SK-N-SH treated with all-trans-retinoic acid at 6 μM for 48 hours (cell line): Measurements from ENCODE around the gene CHST15.

Experiments used
- ATAC-seq: fragments of 200-7000 bp; cut with Tn5 transposase; 3 replicates; pipeline ENCODE4 v1.9.1; 2020; ENCODE audit warnings: mild to moderate bottlenecking, moderate library complexity
- BACH2 ChIP-seq: fragments of 250-450 bp; sonication (Bioruptor Pico); IDR thresholded peaks from 2 replicates; pipeline ENCODE4 v1.9.0; 2021; ENCODE audit warnings: mild to moderate bottlenecking, borderline replicate concordance
- CREB5 ChIP-seq: fragments of 250-450 bp; sonication (Bioruptor Pico); IDR thresholded peaks from 2 replicates; pipeline ENCODE4 v1.5.1; 2020; ENCODE audit warnings: low read depth, mild to moderate bottlenecking, moderate library complexity
- CSDC2 ChIP-seq: fragments of 250-450 bp; sonication (Bioruptor Pico); IDR thresholded peaks from 2 replicates; pipeline ENCODE4 v1.5.0; 2020; ENCODE audit warnings: mild to moderate bottlenecking, moderate library complexity
- CSRNP3 ChIP-seq: fragments of 250-450 bp; sonication (Bioruptor Pico); IDR thresholded peaks from 2 replicates; pipeline ENCODE4 v1.5.1; 2021; ENCODE audit warnings: mild to moderate bottlenecking, moderate library complexity
- GLIS3 ChIP-seq: fragments of 250-450 bp; sonication (Bioruptor Pico); IDR thresholded peaks from 2 replicates; pipeline ENCODE4 v1.5.0; 2020; ENCODE audit warnings: mild to moderate bottlenecking, moderate library complexity
- ISL1 ChIP-seq: fragments of 250-450 bp; sonication (Bioruptor Pico); IDR thresholded peaks from 2 replicates; pipeline ENCODE4 v2.1.2; 2022; ENCODE audit warnings: mild to moderate bottlenecking, moderate library complexity
- OSR1 ChIP-seq: fragments of 250-450 bp; sonication (Bioruptor Pico); IDR thresholded peaks from 2 replicates; pipeline ENCODE4 v1.8.0; 2022; ENCODE audit warnings: moderate library complexity, mild to moderate bottlenecking, inconsistent platforms
- PATZ1 ChIP-seq: fragments of 250-450 bp; sonication (Bioruptor Pico); IDR thresholded peaks from 2 replicates; pipeline ENCODE4 v1.8.0; 2020; ENCODE audit warnings: mild to moderate bottlenecking, moderate library complexity, borderline replicate concordance
- POU6F1 ChIP-seq: fragments of 250-450 bp; sonication (Bioruptor Pico); IDR thresholded peaks from 2 replicates; pipeline ENCODE4 v1.8.0; 2021; ENCODE audit warnings: low read depth, mild to moderate bottlenecking, moderate library complexity, borderline replicate concordance
- RARB ChIP-seq: fragments of 250-450 bp; sonication (Bioruptor Pico); IDR thresholded peaks from 2 replicates; pipeline ENCODE4 v1.8.0; 2021; ENCODE audit warnings: mild to moderate bottlenecking, moderate library complexity
- TCF4 ChIP-seq: fragments of 250-450 bp; sonication (Bioruptor Pico); IDR thresholded peaks from 2 replicates; pipeline ENCODE4 v1.8.0; 2021; ENCODE audit warnings: mild to moderate bottlenecking, moderate library complexity, borderline replicate concordance
- TOX ChIP-seq: fragments of 250-450 bp; sonication (Bioruptor Pico); IDR thresholded peaks from 2 replicates; pipeline ENCODE4 v1.8.0; 2021; ENCODE audit warnings: mild to moderate bottlenecking, moderate library complexity, borderline replicate concordance
- TSHZ2 ChIP-seq: fragments of 250-450 bp; sonication (Bioruptor Pico); IDR thresholded peaks from 2 replicates; pipeline ENCODE4 v1.5.0; 2020; ENCODE audit warnings: mild to moderate bottlenecking, moderate library complexity
- ZC3H10 ChIP-seq: fragments of 250-450 bp; sonication (Bioruptor Pico); IDR thresholded peaks from 2 replicates; pipeline ENCODE4 v1.5.1; 2021; ENCODE audit warnings: mild to moderate bottlenecking, moderate library complexity
- ZFP3 ChIP-seq: fragments of 250-450 bp; sonication (Bioruptor Pico); IDR thresholded peaks from 2 replicates; pipeline ENCODE4 v1.5.0; 2020; ENCODE audit warnings: mild to moderate bottlenecking, moderate library complexity
- ZFP30 ChIP-seq: fragments of 450-650 bp; formaldehyde crosslinking; IDR thresholded peaks from 2 replicates; pipeline ENCODE4 v1.5.0; 2022; ENCODE audit warnings: mild to moderate bottlenecking, moderate library complexity
- ZNF565 ChIP-seq: fragments of 450-650 bp; formaldehyde crosslinking; conservative IDR thresholded peaks from 2 replicates; pipeline ENCODE4 v1.5.0; 2020; ENCODE audit warnings: low read depth, mild to moderate bottlenecking, moderate library complexity
- ZNF70 ChIP-seq: fragments of 450-650 bp; formaldehyde crosslinking; IDR thresholded peaks from 2 replicates; pipeline ENCODE4 v1.5.0; 2020; ENCODE audit warnings: mild to moderate bottlenecking, moderate library complexity
- ZNF8 ChIP-seq: fragments of 450-650 bp; formaldehyde crosslinking; IDR thresholded peaks from 2 replicates; pipeline ENCODE4 v1.5.0; 2020; ENCODE audit warnings: mild to moderate bottlenecking, moderate library complexity

CHST15 gene

GRCh38 chr10:124018886-124019525, 74.4 kb downstream of the CHST15 start (continued):
- TF ChIP-seq TCF4 (CRISPR knock-in tag) (no peak), ZNF8 (CRISPR knock-in tag) (no peak), CREB5 (CRISPR knock-in tag) (no peak), ZNF565 (CRISPR knock-in tag) (no peak), ZNF70 (CRISPR knock-in tag) (no peak), ISL1 (CRISPR knock-in tag) (no peak), ZFP3 (CRISPR knock-in tag) (no peak)

GRCh38 chr10:124017729-124018128, 75.7 kb downstream of the CHST15 start:
- TF ChIP-seq CSDC2 (CRISPR knock-in tag) (no peak), CREB5 (CRISPR knock-in tag) (no peak), PATZ1 (CRISPR knock-in tag) (no peak), ZFP3 (CRISPR knock-in tag) (no peak), ZNF8 (CRISPR knock-in tag) (no peak), RARB (CRISPR knock-in tag) (no peak), GLIS3 (CRISPR knock-in tag) (no peak), TSHZ2 (CRISPR knock-in tag) (no peak), BACH2 (CRISPR knock-in tag) (no peak)
- no peak for ATAC-seq

- ATAC-seq: no peak
- TF ChIP-seq TOX (CRISPR knock-in tag) (no peak), TCF4 (CRISPR knock-in tag) (no peak), RARB (CRISPR knock-in tag) (no peak), ZNF565 (CRISPR knock-in tag) (no peak), CSDC2 (CRISPR knock-in tag) (no peak), OSR1 (CRISPR knock-in tag) (no peak), POU6F1 (no peak)
Observed at GRCh38 chr10:124016804-124017375, 76.5 kb downstream of the CHST15 start.

- no peak for ATAC-seq
- TF ChIP-seq BACH2 (CRISPR knock-in tag) (no peak), CSDC2 (CRISPR knock-in tag) (no peak), ZC3H10 (no peak), ZFP3 (CRISPR knock-in tag) (no peak), ZNF8 (CRISPR knock-in tag) (no peak), CSRNP3 (no peak), ZFP30 (CRISPR knock-in tag) (no peak), POU6F1 (no peak), ISL1 (CRISPR knock-in tag) (no peak)
- TF ChIP-seq, all 23 proteins: peak for 0
Observed at GRCh38 chr10:124015991-124016390, 77.4 kb downstream of the CHST15 start.
